Epithelial cell of proximal tubule (primary cell): Measurements from ENCODE around the gene BTBD19. TPM values are rescaled to one million over a fixed set of nuclear protein-coding genes. Genes with fewer than 3 reads are reported as not detected.
"Not testable (repeated sequence)": the region's sequence is repeated elsewhere in the genome, so short reads cannot be mapped to it uniquely, and the experiment has no call there.

Experiments
- DNase-seq: peaks from one replicate; pipeline ENCODE4 v3.0.0-alpha.2; 2011; ENCODE audit warnings: low read depth
- H3K4me3 ChIP-seq: 2 replicates; pipeline ENCODE4 v1.5.1; 2011; ENCODE audit warnings: low read depth, mild to moderate bottlenecking, low read length
- CTCF ChIP-seq: conservative IDR thresholded peaks from 2 replicates; pipeline ENCODE4 v1.5.1; 2012; ENCODE audit warnings: low read depth, mild to moderate bottlenecking, low read length
- total RNA-seq: library from RNA; depleted of rRNA; stranded (reverse); fragments of >200 nt; gene quantifications from 2 replicates; pipeline ENCODE4 v1.2.3, GENCODE V29; 2015

BTBD19 gene
- total RNA-seq, 1 donor from 2014 or later: 0.29 TPM

- H3K4me3 ChIP-seq: no peak overlapping the region
- no peak for DNase-seq
- TF ChIP-seq CTCF: no peak
Measured at GRCh38 chr1:44832056-44832705, 23.9 kb downstream of the BTBD19 start.

GRCh38 chr1:44834328-44834727, 26.0 kb downstream of the BTBD19 start:
- DNase-seq: no peak
- no peak for TF ChIP-seq CTCF
- H3K4me3 ChIP-seq: no peak overlapping the region

- DNase-seq: no peak
- TF ChIP-seq CTCF: peak; percentile 94
- H3K4me3 ChIP-seq: no peak overlapping the region
Measured at GRCh38 chr1:44835738-44836675, 27.7 kb downstream of the BTBD19 start.

- not testable (repeated sequence) for H3K4me3 ChIP-seq, DNase-seq
Measured at GRCh38 chr1:44838294-44838693, 30.0 kb downstream of the BTBD19 start.

- TF ChIP-seq CTCF: no peak
- H3K4me3 ChIP-seq: no peak overlapping the region
- no peak for DNase-seq
Measured at GRCh38 chr1:44839576-44839975, 31.3 kb downstream of the BTBD19 start.

GRCh38 chr1:44842486-44842861, 34.2 kb downstream of the BTBD19 start:
- TF ChIP-seq CTCF: no peak
- DNase-seq: no peak
- peak overlapping the region; percentile 59 for H3K4me3 ChIP-seq

- no peak for DNase-seq
- peak within 1 kb of the TSS; percentile 59 for H3K4me3 ChIP-seq
- no peak for TF ChIP-seq CTCF
Measured at GRCh38 chr1:44842862-44843655, 34.7 kb downstream of the BTBD19 start, which contains the start of gene PTCH2. TSS of gene PTCH2 (minus strand) at chr1:44843253. CDS start at chr1:44842932, 321 bp downstream.
